HEK293 (cell line): Measurements from ENCODE around the gene THSD4.
A peak's percentile ranks its signal among the peaks of the same experiment; 100 is the strongest.

ENCODE experiments used
- BCL11B ChIP-seq: fragments of 450-650 bp; formaldehyde crosslinking; IDR thresholded peaks from 2 replicates; pipeline ENCODE4 v1.5.1; 2016; ENCODE audit warnings: low read depth, missing biosample characterization, missing genetic modification characterization
- ELK4 ChIP-seq: IDR thresholded peaks from 2 replicates; pipeline ENCODE4 v1.6.1; 2011; ENCODE audit warnings: mild to moderate bottlenecking, low read depth, low read length, borderline replicate concordance
- GLI2 ChIP-seq: fragments of 450-650 bp; formaldehyde crosslinking; IDR thresholded peaks from 2 replicates; pipeline ENCODE4; 2017; ENCODE audit warnings: missing biosample characterization, missing genetic modification characterization, low read depth, borderline replicate concordance
- GLIS1 ChIP-seq: fragments of 450-650 bp; formaldehyde crosslinking; IDR thresholded peaks from 2 replicates; pipeline ENCODE4 v1.5.1; 2016; ENCODE audit warnings: missing biosample characterization, missing genetic modification characterization
- KLF10 ChIP-seq: fragments of 450-650 bp; IDR thresholded peaks from 2 replicates; pipeline ENCODE4 v1.5.1; 2018; ENCODE audit warnings: missing biosample characterization, mild to moderate bottlenecking, missing genetic modification characterization
- KLF9 ChIP-seq: fragments of 450-650 bp; formaldehyde crosslinking; IDR thresholded peaks from 2 replicates; pipeline ENCODE4 v1.5.1; 2016; ENCODE audit warnings: missing biosample characterization, missing genetic modification characterization, low read depth
- MYNN ChIP-seq: fragments of 450-650 bp; formaldehyde crosslinking; IDR thresholded peaks from 2 replicates; pipeline ENCODE4 v1.5.1; 2016; ENCODE audit warnings: missing biosample characterization, missing genetic modification characterization, borderline replicate concordance
- PRDM4 ChIP-seq: fragments of 450-650 bp; formaldehyde crosslinking; IDR thresholded peaks from 2 replicates; pipeline ENCODE4 v1.5.1; 2017; ENCODE audit warnings: missing biosample characterization, missing genetic modification characterization
- SCRT1 ChIP-seq: fragments of 450-650 bp; formaldehyde crosslinking; IDR thresholded peaks from 2 replicates; pipeline ENCODE4 v1.5.1; 2016; ENCODE audit warnings: missing biosample characterization, missing genetic modification characterization, borderline replicate concordance
- WT1 ChIP-seq: fragments of 450-650 bp; formaldehyde crosslinking; IDR thresholded peaks from 2 replicates; pipeline ENCODE4 v1.5.1; 2016; ENCODE audit warnings: missing biosample characterization, missing genetic modification characterization
- YY2 ChIP-seq: fragments of 450-650 bp; formaldehyde crosslinking; IDR thresholded peaks from 2 replicates; pipeline ENCODE4 v1.5.1; 2016; ENCODE audit warnings: missing biosample characterization, missing genetic modification characterization
- ZBTB21 ChIP-seq: fragments of 450-650 bp; formaldehyde crosslinking; IDR thresholded peaks from 2 replicates; pipeline ENCODE4 v1.5.1; 2017; ENCODE audit warnings: missing biosample characterization, missing genetic modification characterization
- ZBTB8A ChIP-seq: fragments of 450-650 bp; formaldehyde crosslinking; IDR thresholded peaks from 2 replicates; pipeline ENCODE4 v1.5.1; 2016; ENCODE audit warnings: missing biosample characterization, missing genetic modification characterization
- ZFP41 ChIP-seq: fragments of 450-650 bp; formaldehyde crosslinking; IDR thresholded peaks from 2 replicates; pipeline ENCODE4 v1.5.1; 2016; ENCODE audit warnings: missing biosample characterization, missing genetic modification characterization, borderline replicate concordance
- ZNF18 ChIP-seq: fragments of 450-650 bp; formaldehyde crosslinking; IDR thresholded peaks from 2 replicates; pipeline ENCODE4 v1.5.1; 2016; ENCODE audit warnings: missing biosample characterization, missing genetic modification characterization
- ZNF19 ChIP-seq: fragments of 450-650 bp; formaldehyde crosslinking; IDR thresholded peaks from 2 replicates; pipeline ENCODE4; 2016; ENCODE audit warnings: missing biosample characterization, missing genetic modification characterization, low read depth
- ZNF24 ChIP-seq: fragments of 450-650 bp; formaldehyde crosslinking; IDR thresholded peaks from 2 replicates; pipeline ENCODE4 v1.5.1; 2016; ENCODE audit warnings: missing biosample characterization, missing genetic modification characterization
- ZNF362 ChIP-seq: fragments of 450-650 bp; formaldehyde crosslinking; IDR thresholded peaks from 2 replicates; pipeline ENCODE4 v1.5.1; 2016; ENCODE audit warnings: missing biosample characterization, missing genetic modification characterization
- ZNF366 ChIP-seq: fragments of 450-650 bp; formaldehyde crosslinking; conservative IDR thresholded peaks from 2 replicates; pipeline ENCODE4 v1.5.1; 2016; ENCODE audit warnings: missing biosample characterization, missing genetic modification characterization
- ZNF561 ChIP-seq: fragments of 450-650 bp; IDR thresholded peaks from 2 replicates; pipeline ENCODE4 v1.5.1; 2018; ENCODE audit warnings: missing biosample characterization, missing genetic modification characterization, borderline replicate concordance
- ZNF571 ChIP-seq: fragments of 450-650 bp; formaldehyde crosslinking; IDR thresholded peaks from 2 replicates; pipeline ENCODE4 v1.5.0; 2017; ENCODE audit warnings: missing biosample characterization, missing genetic modification characterization
- ZNF777 ChIP-seq: fragments of 450-650 bp; formaldehyde crosslinking; IDR thresholded peaks from 2 replicates; pipeline ENCODE4 v1.5.1; 2017; ENCODE audit warnings: missing biosample characterization, missing genetic modification characterization, borderline replicate concordance
- TF ChIP-seq, protein P1 (sequence below): fragments of 450-650 bp; formaldehyde crosslinking; IDR thresholded peaks from 2 replicates; pipeline ENCODE4 v1.5.1; 2016; ENCODE audit warnings: missing biosample characterization, missing genetic modification characterization
- TF ChIP-seq, protein P2 (sequence below): fragments of 450-650 bp; formaldehyde crosslinking; IDR thresholded peaks from 2 replicates; pipeline ENCODE4 v1.5.1; 2016; ENCODE audit warnings: missing biosample characterization, missing genetic modification characterization
- TF ChIP-seq, protein P3 (sequence below): fragments of 450-650 bp; formaldehyde crosslinking; IDR thresholded peaks from 2 replicates; pipeline ENCODE4 v1.5.1; 2016; ENCODE audit warnings: missing biosample characterization, missing genetic modification characterization
- TF ChIP-seq, protein P4 (sequence below): fragments of 450-650 bp; formaldehyde crosslinking; IDR thresholded peaks from 2 replicates; pipeline ENCODE4 v1.5.1; 2016; ENCODE audit warnings: missing biosample characterization, missing genetic modification characterization

Gene THSD4

DNA sequence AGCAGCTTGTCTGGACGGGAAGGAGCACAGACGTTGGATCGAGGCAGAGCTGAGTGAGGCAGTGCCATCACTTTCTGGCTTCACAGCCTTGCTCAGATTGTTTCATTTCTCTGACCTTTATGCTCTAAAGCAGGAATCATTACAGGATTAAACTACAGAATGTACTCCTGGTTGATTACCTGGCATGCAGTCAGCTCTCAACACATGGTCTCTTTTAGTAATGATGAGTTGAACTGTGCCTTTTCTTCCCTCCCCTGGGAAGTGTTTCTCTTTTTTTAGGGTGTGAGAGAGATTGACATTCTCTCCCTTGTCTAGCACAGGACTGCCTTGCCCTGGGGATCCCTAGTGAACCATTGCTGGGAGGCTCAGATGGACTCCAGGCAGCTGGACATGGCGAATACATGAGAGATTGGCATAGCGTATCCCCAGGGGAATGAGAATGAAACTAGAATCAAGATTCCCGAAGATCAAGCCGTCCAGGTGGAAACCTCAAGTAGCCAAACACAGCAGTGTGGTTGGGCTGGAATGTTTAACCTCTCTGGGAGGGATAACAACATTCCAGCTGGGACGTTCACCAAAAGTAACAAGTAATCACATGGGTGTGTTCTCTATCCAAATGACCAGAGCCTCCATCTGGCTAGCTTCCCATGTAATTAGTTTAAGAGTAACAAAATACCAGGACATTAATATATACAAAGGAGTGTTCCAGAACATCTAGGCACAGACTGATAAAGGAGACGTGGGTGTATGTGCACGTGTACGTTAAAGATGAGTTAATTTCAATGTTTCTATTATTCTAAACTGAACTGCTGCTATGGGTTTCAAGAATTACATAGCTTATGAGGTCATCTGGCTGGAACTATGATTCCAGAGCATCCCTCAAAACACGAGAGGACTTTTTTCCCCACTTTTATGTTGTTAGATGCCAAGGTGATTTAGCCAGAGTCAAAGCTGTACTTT, 576.5 kb downstream of the THSD4 start (continued):
- TF ChIP-seq ZNF18 (tag by site-specific recombination) (no peak), ZNF561 (tag by site-specific recombination) (no peak), BCL11B (no peak), GLIS1 (tag by site-specific recombination) (peak; percentile 94), GLI2 (tag by site-specific recombination) (no peak), MYNN (tag by site-specific recombination) (no peak), ZFP41 (tag by site-specific recombination) (no peak), ZBTB8A (tag by site-specific recombination) (no peak), WT1 (tag by site-specific recombination) (peak; percentile 92), ZBTB21 (tag by site-specific recombination) (peak; percentile 77), SCRT1 (tag by site-specific recombination) (no peak), ZNF24 (tag by site-specific recombination) (no peak), PRDM4 (tag by site-specific recombination) (no peak; the same call in 1 of the 2 replicates), ELK4 (no peak), YY2 (tag by site-specific recombination) (no peak; the same call in 1 of the 2 replicates), KLF9 (no peak), ZNF19 (no peak), KLF10 (tag by site-specific recombination) (peak; percentile 86), ZNF571 (tag by site-specific recombination) (no peak), ZNF366 (tag by site-specific recombination) (no peak), ZNF362 (tag by site-specific recombination) (no peak), ZNF777 (tag by site-specific recombination) (no peak)
- TF ChIP-seq, protein P1, sequence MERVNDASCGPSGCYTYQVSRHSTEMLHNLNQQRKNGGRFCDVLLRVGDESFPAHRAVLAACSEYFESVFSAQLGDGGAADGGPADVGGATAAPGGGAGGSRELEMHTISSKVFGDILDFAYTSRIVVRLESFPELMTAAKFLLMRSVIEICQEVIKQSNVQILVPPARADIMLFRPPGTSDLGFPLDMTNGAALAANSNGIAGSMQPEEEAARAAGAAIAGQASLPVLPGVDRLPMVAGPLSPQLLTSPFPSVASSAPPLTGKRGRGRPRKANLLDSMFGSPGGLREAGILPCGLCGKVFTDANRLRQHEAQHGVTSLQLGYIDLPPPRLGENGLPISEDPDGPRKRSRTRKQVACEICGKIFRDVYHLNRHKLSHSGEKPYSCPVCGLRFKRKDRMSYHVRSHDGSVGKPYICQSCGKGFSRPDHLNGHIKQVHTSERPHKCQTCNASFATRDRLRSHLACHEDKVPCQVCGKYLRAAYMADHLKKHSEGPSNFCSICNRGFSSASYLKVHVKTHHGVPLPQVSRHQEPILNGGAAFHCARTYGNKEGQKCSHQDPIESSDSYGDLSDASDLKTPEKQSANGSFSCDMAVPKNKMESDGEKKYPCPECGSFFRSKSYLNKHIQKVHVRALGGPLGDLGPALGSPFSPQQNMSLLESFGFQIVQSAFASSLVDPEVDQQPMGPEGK (tag by site-specific recombination), result 0 out of 2 replicates have a peak, but pooled peaks have one; percentile 30
- TF ChIP-seq, protein P2, sequence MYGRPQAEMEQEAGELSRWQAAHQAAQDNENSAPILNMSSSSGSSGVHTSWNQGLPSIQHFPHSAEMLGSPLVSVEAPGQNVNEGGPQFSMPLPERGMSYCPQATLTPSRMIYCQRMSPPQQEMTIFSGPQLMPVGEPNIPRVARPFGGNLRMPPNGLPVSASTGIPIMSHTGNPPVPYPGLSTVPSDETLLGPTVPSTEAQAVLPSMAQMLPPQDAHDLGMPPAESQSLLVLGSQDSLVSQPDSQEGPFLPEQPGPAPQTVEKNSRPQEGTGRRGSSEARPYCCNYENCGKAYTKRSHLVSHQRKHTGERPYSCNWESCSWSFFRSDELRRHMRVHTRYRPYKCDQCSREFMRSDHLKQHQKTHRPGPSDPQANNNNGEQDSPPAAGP (tag by site-specific recombination), result peak; percentile 92
- TF ChIP-seq, protein P3, sequence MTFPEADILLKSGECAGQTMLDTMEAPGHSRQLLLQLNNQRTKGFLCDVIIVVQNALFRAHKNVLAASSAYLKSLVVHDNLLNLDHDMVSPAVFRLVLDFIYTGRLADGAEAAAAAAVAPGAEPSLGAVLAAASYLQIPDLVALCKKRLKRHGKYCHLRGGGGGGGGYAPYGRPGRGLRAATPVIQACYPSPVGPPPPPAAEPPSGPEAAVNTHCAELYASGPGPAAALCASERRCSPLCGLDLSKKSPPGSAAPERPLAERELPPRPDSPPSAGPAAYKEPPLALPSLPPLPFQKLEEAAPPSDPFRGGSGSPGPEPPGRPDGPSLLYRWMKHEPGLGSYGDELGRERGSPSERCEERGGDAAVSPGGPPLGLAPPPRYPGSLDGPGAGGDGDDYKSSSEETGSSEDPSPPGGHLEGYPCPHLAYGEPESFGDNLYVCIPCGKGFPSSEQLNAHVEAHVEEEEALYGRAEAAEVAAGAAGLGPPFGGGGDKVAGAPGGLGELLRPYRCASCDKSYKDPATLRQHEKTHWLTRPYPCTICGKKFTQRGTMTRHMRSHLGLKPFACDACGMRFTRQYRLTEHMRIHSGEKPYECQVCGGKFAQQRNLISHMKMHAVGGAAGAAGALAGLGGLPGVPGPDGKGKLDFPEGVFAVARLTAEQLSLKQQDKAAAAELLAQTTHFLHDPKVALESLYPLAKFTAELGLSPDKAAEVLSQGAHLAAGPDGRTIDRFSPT (tag by site-specific recombination), result no peak
- TF ChIP-seq, protein P4, sequence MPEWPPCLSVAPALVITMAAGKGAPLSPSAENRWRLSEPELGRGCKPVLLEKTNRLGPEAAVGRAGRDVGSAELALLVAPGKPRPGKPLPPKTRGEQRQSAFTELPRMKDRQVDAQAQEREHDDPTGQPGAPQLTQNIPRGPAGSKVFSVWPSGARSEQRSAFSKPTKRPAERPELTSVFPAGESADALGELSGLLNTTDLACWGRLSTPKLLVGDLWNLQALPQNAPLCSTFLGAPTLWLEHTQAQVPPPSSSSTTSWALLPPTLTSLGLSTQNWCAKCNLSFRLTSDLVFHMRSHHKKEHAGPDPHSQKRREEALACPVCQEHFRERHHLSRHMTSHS, result no peak
